Panc1 (cell line): ENCODE measurements around the gene BTBD9. TPM values are rescaled to one million over a fixed set of nuclear protein-coding genes. Genes with fewer than 3 reads are reported as not detected.

ENCODE experiments used
- ATAC-seq: fragments of 200-7000 bp; cut with Tn5 transposase; 2 replicates; pipeline ENCODE4 v1.9.1; 2020; ENCODE audit warnings: mild to moderate bottlenecking, moderate library complexity
- BruUV-seq: library from RNA; stranded (reverse); fragments of 400-500 nt; replicated peaks from 2 replicates; lab custom pipeline; 2021; lab: Mats Ljungman, UMichigan
- CTCF ChIA-PET: fragments of 300-600 bp; sonication (Branson Sonifier 250); formaldehyde crosslinking; loops from one replicate; lab custom pipeline; 2022; ENCODE audit warnings: antibody characterized with exemption; lab: Charles Lee
- POLR2A ChIA-PET: fragments of 300-600 bp; sonication (Branson Sonifier 250); formaldehyde crosslinking; loops from one replicate; lab custom pipeline; 2022; ENCODE audit warnings: antibody characterized with exemption; lab: Charles Lee
- DNase-seq: peaks from one replicate; pipeline ENCODE4 v3.0.0-alpha.2; 2010; ENCODE audit warnings: low read depth, low spot score
- H3K27ac ChIP-seq: 2 replicates; pipeline ENCODE4 v1.5.1; 2011; ENCODE audit warnings: mild to moderate bottlenecking, low read length, inconsistent platforms
- H3K27me3 ChIP-seq: fragments of 200-500 bp; sonication (Bioruptor generic); 2 replicates; pipeline ENCODE4 v1.6.0; 2014; ENCODE audit warnings: low read length, inconsistent platforms; ENCODE audit not compliant: control insufficient read depth, insufficient read depth
- H3K36me3 ChIP-seq: fragments of 200-500 bp; sonication (Bioruptor generic); 2 replicates; pipeline ENCODE4 v1.5.1; 2014; ENCODE audit warnings: inconsistent platforms, mild to moderate bottlenecking, low read length, moderate library complexity; ENCODE audit not compliant: control insufficient read depth, insufficient read depth
- H3K4me1 ChIP-seq: 2 replicates; pipeline ENCODE4 v1.5.1; 2011; ENCODE audit warnings: inconsistent platforms, mild to moderate bottlenecking, low read length, moderate library complexity; ENCODE audit not compliant: control insufficient read depth, insufficient read depth
- H3K4me3 ChIP-seq, 2 experiments: 2 replicates each; pipeline ENCODE4 v1.5.1; 2011 to 2012; ENCODE audit warnings: low read depth in 2 of 2, low read length in 2 of 2, mild to moderate bottlenecking in 2 of 2, inconsistent platforms in 1 of 2, moderate library complexity in 1 of 2
- H3K9me3 ChIP-seq: fragments of 200-500 bp; sonication (Bioruptor generic); 2 replicates; pipeline ENCODE4 v1.5.1; 2014; ENCODE audit warnings: low read depth, mild to moderate bottlenecking, inconsistent platforms, low read length, moderate library complexity; ENCODE audit not compliant: control insufficient read depth, insufficient read depth
- POLR2AphosphoS5 ChIP-seq: IDR thresholded peaks from 2 replicates; pipeline ENCODE4 v1.6.1; 2012; ENCODE audit warnings: mild to moderate bottlenecking, low read depth, low read length, moderate library complexity
- SIN3A ChIP-seq: IDR thresholded peaks from 2 replicates; pipeline ENCODE4 v1.6.1; 2012; ENCODE audit warnings: low read depth, mild to moderate bottlenecking, low read length, moderate library complexity, borderline replicate concordance; ENCODE audit not compliant: insufficient read depth
- TCF7L2 ChIP-seq: IDR thresholded peaks from 2 replicates; pipeline ENCODE4 v1.6.1; 2011; ENCODE audit warnings: mild to moderate bottlenecking, low read depth, low read length, inconsistent platforms
- in situ Hi-C: cut with HindIII; loops from 2 replicates; pipeline ENCODE4 v1.10.0; 2016; ENCODE audit warnings: low sequenced_read_pairs, low pct_unique_long_range_greater_than_20kb
- intact Hi-C: fragments of 100-400 bp; cut with micrococcal nuclease; formaldehyde crosslinking; loops from one replicate; pipeline ENCODE4 v1.10.0; 2022; ENCODE audit not compliant: unreplicated experiment
- total RNA-seq: library from RNA; stranded (reverse); gene quantifications from one replicate; pipeline ENCODE4 v1.2.1, GENCODE V29; 2021; ENCODE audit not compliant: unreplicated experiment
- TF ChIP-seq, protein P1 (sequence below), 2 experiments: IDR thresholded peaks; 2 replicates each; pipeline ENCODE4 v1.6.1; 2011 to 2012; ENCODE audit warnings: low read depth in 2 of 2, control low read depth in 1 of 2, low read length in 1 of 2, mild to moderate bottlenecking in 1 of 2, moderate library complexity in 1 of 2; ENCODE audit not compliant: insufficient read depth in 1 of 2
- TF ChIP-seq, protein P2 (sequence below): fragments of 450-650 bp; IDR thresholded peaks from 2 replicates; pipeline ENCODE4 v1.5.1; 2017; ENCODE audit warnings: mild to moderate bottlenecking

BTBD9 gene
- total RNA-seq, 1 experiment from 2014 or later: 12.8 TPM

DNA sequence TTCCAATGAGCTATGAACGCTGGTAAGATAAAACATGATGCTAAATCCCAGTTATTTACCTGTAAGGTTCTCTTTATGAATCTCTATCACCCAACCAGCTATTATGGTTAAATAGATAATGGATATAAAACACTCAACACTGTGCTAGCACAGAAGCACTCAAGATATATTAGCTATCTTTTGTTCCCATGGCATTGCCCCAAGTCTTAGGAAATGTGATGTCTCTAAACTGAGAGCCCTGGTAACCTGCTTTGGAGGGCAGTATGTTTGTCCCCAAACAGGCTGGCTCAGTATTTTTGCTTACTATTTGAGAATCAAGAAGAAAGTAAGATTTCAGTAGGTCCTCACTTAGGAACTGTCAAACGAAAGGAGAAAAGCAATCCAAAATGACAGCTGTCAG, 90.5 kb downstream of the BTBD9 start:
- in situ Hi-C loops: no loop called here
- intact Hi-C loops: no loop called here
- ChIA-PET CTCF (no interaction called here), POLR2A (interaction anchor here (0.5 kb wide), 1 partner anchor 800 kb away, joined by 9 read pairs; no protein-coding TSS in a partner anchor)
- Histone ChIP-seq H3K36me3 (no peaks in the 10 kb centered on the region), H3K27me3 (no peaks in the 10 kb centered on the region), H3K4me3 (no peak overlapping the region), H3K4me1 (no peaks in the 10 kb centered on the region), H3K27ac (no peak overlapping the region), H3K9me3 (no peaks in the 10 kb centered on the region)
- TF ChIP-seq, protein P1, sequence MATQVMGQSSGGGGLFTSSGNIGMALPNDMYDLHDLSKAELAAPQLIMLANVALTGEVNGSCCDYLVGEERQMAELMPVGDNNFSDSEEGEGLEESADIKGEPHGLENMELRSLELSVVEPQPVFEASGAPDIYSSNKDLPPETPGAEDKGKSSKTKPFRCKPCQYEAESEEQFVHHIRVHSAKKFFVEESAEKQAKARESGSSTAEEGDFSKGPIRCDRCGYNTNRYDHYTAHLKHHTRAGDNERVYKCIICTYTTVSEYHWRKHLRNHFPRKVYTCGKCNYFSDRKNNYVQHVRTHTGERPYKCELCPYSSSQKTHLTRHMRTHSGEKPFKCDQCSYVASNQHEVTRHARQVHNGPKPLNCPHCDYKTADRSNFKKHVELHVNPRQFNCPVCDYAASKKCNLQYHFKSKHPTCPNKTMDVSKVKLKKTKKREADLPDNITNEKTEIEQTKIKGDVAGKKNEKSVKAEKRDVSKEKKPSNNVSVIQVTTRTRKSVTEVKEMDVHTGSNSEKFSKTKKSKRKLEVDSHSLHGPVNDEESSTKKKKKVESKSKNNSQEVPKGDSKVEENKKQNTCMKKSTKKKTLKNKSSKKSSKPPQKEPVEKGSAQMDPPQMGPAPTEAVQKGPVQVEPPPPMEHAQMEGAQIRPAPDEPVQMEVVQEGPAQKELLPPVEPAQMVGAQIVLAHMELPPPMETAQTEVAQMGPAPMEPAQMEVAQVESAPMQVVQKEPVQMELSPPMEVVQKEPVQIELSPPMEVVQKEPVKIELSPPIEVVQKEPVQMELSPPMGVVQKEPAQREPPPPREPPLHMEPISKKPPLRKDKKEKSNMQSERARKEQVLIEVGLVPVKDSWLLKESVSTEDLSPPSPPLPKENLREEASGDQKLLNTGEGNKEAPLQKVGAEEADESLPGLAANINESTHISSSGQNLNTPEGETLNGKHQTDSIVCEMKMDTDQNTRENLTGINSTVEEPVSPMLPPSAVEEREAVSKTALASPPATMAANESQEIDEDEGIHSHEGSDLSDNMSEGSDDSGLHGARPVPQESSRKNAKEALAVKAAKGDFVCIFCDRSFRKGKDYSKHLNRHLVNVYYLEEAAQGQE (IDR thresholded peaks at IDR 0.05; ENCODE audit: insufficient read depth in 1 of 2, low read depth in 2 of 2, low read length in 1 of 2): no peak
- no peak for TF ChIP-seq POLR2AphosphoS5
- no peak for TF ChIP-seq SIN3A
- TF ChIP-seq, protein P2, sequence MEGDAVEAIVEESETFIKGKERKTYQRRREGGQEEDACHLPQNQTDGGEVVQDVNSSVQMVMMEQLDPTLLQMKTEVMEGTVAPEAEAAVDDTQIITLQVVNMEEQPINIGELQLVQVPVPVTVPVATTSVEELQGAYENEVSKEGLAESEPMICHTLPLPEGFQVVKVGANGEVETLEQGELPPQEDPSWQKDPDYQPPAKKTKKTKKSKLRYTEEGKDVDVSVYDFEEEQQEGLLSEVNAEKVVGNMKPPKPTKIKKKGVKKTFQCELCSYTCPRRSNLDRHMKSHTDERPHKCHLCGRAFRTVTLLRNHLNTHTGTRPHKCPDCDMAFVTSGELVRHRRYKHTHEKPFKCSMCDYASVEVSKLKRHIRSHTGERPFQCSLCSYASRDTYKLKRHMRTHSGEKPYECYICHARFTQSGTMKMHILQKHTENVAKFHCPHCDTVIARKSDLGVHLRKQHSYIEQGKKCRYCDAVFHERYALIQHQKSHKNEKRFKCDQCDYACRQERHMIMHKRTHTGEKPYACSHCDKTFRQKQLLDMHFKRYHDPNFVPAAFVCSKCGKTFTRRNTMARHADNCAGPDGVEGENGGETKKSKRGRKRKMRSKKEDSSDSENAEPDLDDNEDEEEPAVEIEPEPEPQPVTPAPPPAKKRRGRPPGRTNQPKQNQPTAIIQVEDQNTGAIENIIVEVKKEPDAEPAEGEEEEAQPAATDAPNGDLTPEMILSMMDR: no peak
- no peak for TF ChIP-seq TCF7L2
- no peak for DNase-seq
- no peak for ATAC-seq
- no TSS peak for BruUV-seq

DNA sequence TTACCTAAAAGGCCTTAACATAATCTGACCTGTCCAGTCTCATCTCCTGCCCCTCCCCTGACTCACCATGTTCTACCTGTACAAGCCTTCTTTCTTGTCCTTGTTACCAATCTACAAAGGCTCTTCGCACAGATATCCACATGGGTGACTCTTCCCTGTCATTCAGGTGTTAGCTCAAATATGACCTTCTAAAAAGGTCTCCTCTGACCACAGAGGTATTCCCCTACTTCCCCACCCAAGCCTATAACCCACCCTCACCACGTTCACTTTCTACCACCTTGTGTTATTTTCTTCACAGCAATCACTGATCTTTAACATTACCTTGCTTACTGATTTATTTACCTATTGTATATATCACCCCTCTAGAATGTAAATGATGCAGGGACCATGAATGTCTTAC, 96.7 kb downstream of the BTBD9 start:
- no TSS peak for BruUV-seq
- Histone ChIP-seq H3K4me3 (no peak overlapping the region), H3K27me3 (no peaks in the 10 kb centered on the region), H3K36me3 (no peaks in the 10 kb centered on the region), H3K9me3 (no peaks in the 10 kb centered on the region), H3K4me1 (no peaks in the 10 kb centered on the region), H3K27ac (no peak overlapping the region)
- TF ChIP-seq, protein P1 (IDR thresholded peaks at IDR 0.05; ENCODE audit: insufficient read depth in 1 of 2, low read depth in 2 of 2, low read length in 1 of 2): no peak
- TF ChIP-seq POLR2AphosphoS5: no peak
- no peak for TF ChIP-seq SIN3A
- TF ChIP-seq, protein P2: no peak
- no peak for TF ChIP-seq TCF7L2
- CTCF ChIA-PET: no interaction called here
- ATAC-seq (no peak), DNase-seq (no peak)
- POLR2A ChIA-PET: no interaction called here
- in situ Hi-C loops: no loop called here
- intact Hi-C loops: no loop called here
